ENCODE results near the gene ZBTB20.

ZBTB20 gene

DNA sequence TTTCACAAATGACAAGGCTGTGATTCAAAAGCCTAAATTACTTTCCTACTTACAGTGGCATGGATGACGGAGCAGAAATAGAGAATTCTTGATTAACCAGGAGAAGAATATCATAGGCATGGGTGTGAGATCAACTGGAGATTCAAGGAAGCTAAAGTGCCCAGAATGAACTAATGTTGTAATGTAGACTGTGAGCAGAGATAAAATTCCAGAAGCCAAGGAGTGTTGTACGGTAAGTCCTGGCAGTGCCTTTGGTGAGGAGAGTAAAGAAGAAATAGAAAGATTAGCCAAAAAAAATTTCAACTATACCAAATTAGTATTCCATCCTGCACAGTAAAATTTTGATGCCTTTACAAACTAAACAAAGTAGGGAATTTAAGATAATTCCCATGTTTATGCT, 75.9 kb downstream of the ZBTB20 start:
- no peak overlapping the region for H3K4me3 ChIP-seq (ENCODE audit: low read length)
- H3K79me2 ChIP-seq (ENCODE audit: low read length) = no peaks in the 10 kb centered on the region
- H3K4me2 ChIP-seq (ENCODE audit: low read length) = no peak overlapping the region
- H2AFZ ChIP-seq (ENCODE audit: low read depth, low read length) = no peak overlapping the region
- no peak overlapping the region for H3K27ac ChIP-seq (ENCODE audit: low read length)
- no peaks in the 10 kb centered on the region for H4K20me1 ChIP-seq (ENCODE audit: insufficient read depth, low read length)
- TF ChIP-seq EZH2phosphoT487 (IDR thresholded peaks at IDR 0.05; ENCODE audit: low read depth) = no peak
- TF ChIP-seq, protein P1, sequence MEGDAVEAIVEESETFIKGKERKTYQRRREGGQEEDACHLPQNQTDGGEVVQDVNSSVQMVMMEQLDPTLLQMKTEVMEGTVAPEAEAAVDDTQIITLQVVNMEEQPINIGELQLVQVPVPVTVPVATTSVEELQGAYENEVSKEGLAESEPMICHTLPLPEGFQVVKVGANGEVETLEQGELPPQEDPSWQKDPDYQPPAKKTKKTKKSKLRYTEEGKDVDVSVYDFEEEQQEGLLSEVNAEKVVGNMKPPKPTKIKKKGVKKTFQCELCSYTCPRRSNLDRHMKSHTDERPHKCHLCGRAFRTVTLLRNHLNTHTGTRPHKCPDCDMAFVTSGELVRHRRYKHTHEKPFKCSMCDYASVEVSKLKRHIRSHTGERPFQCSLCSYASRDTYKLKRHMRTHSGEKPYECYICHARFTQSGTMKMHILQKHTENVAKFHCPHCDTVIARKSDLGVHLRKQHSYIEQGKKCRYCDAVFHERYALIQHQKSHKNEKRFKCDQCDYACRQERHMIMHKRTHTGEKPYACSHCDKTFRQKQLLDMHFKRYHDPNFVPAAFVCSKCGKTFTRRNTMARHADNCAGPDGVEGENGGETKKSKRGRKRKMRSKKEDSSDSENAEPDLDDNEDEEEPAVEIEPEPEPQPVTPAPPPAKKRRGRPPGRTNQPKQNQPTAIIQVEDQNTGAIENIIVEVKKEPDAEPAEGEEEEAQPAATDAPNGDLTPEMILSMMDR (IDR thresholded peaks at IDR 0.05; ENCODE audit: low read depth, low read length) = no peak
- H3K36me3 ChIP-seq (replicated peaks; ENCODE audit: low read depth, low read length) = no peaks in the 10 kb centered on the region
- no peaks in the 10 kb centered on the region for H3K9me3 ChIP-seq (ENCODE audit: insufficient read depth, low read length)
- no peaks in the 10 kb centered on the region; the same call in 1 of the 2 replicates for H3K4me1 ChIP-seq (ENCODE audit: low read length)
- no peak overlapping the region for H3K9ac ChIP-seq (ENCODE audit: low read length)
- no peaks in the 10 kb centered on the region for H3K27me3 ChIP-seq (ENCODE audit: low read depth, low read length)

DNA sequence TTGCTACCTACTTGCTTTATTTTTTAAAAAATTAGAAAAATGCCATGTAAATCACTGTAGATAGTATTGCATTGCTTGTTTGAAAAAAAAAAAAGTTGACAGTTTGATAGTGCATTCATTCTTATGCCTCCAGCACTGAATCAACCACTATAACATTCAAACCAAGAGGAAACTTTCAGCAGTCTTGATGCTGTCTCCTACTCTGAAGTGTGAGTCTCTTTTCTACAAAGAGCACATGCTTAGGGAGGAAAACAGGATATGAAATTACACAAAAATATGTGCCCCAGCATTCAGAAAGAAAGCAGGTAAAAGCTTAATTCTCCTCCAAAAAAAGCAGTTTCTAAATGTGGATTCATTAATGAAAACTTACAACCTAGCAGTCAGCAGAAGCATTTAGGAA, 78.3 kb downstream of the ZBTB20 start:
- no peak overlapping the region for H2AFZ ChIP-seq (ENCODE audit: low read depth, low read length)
- H3K9me3 ChIP-seq (ENCODE audit: insufficient read depth, low read length) = no peaks in the 10 kb centered on the region
- no peaks in the 10 kb centered on the region for H3K79me2 ChIP-seq (ENCODE audit: low read length)
- no peaks in the 10 kb centered on the region for H3K27me3 ChIP-seq (ENCODE audit: low read depth, low read length)
- H3K4me1 ChIP-seq (ENCODE audit: low read length) = no peaks in the 10 kb centered on the region; the same call in 1 of the 2 replicates
- H3K4me2 ChIP-seq (ENCODE audit: low read length) = no peak overlapping the region
- no peak overlapping the region for H3K4me3 ChIP-seq (ENCODE audit: low read length)
- no peaks in the 10 kb centered on the region for H3K36me3 ChIP-seq (replicated peaks; ENCODE audit: low read depth, low read length)
- H3K9ac ChIP-seq (ENCODE audit: low read length) = no peak overlapping the region
- no peaks in the 10 kb centered on the region for H4K20me1 ChIP-seq (ENCODE audit: insufficient read depth, low read length)
- no peak overlapping the region for H3K27ac ChIP-seq (ENCODE audit: low read length)
- TF ChIP-seq EZH2phosphoT487 (IDR thresholded peaks at IDR 0.05; ENCODE audit: low read depth) = no peak
- TF ChIP-seq, protein P1 (IDR thresholded peaks at IDR 0.05; ENCODE audit: low read depth, low read length) = no peak

DNA sequence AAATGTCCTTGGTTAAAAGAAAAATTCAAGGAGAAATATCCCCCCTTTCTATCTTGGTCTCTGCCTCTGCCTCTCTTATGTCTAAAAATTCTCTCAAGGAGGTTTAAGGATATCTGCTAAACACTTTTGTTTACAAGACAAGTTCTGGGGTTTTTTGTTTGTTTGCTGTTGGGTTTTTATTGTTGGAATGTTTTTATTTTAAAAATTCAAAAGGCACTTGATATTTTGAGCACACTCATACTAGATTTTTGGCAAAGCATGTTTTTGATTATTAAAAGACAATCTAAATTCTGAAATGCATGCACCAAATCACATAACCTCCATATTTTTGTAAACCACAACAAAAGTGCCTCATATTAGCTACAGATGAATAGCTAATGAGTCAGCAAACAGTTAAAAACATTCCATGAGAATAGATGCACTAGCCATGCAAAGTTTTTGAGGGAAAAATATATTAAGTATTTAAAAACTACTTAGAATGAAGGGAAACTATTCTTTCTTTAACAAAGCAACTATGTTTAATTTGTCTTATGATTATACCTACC, 84.6 kb downstream of the ZBTB20 start:
- H3K27ac ChIP-seq (ENCODE audit: low read length) = no peak overlapping the region

DNA sequence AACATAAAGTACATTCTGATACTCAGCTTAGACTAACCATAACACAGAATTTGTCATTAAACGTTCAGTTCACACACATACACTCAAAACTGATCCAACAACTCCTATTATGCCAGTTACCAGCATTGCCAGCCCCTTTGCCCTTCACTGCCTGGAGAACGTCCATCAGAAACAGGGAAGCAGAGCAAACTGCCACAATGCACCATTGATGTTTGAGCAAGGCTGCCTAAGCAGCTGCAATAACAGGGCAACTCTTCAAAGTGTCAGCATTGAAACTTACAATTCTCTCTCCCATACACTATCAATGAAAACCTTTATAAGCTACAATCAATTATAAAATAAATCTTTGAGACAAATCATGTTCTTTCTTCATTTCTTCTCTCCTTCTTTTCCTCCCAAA, 85.1 kb downstream of the ZBTB20 start:
- Histone ChIP-seq H3K4me3 (ENCODE audit: low read length) (no peak overlapping the region), H4K20me1 (ENCODE audit: insufficient read depth, low read length) (no peaks in the 10 kb centered on the region), H3K4me1 (ENCODE audit: low read length) (no peaks in the 10 kb centered on the region), H3K27me3 (ENCODE audit: low read depth, low read length) (no peaks in the 10 kb centered on the region), H3K27ac (ENCODE audit: low read length) (no peak overlapping the region), H3K9ac (ENCODE audit: low read length) (no peak overlapping the region), H3K4me2 (ENCODE audit: low read length) (no peak overlapping the region), H3K36me3 (replicated peaks; ENCODE audit: low read depth, low read length) (no peaks in the 10 kb centered on the region), H2AFZ (ENCODE audit: low read depth, low read length) (no peak overlapping the region), H3K9me3 (ENCODE audit: insufficient read depth, low read length) (no peaks in the 10 kb centered on the region), H3K79me2 (ENCODE audit: low read length) (no peaks in the 10 kb centered on the region)
- TF ChIP-seq, protein P1 (IDR thresholded peaks at IDR 0.05; ENCODE audit: low read depth, low read length) = no peak
- no peak for TF ChIP-seq EZH2phosphoT487 (IDR thresholded peaks at IDR 0.05; ENCODE audit: low read depth)

More for the DNA sequence above, 84.6 kb downstream of the ZBTB20 start:
- Histone ChIP-seq H3K36me3 (replicated peaks; ENCODE audit: low read depth, low read length) (no peaks in the 10 kb centered on the region), H3K79me2 (ENCODE audit: low read length) (no peaks in the 10 kb centered on the region), H3K27me3 (ENCODE audit: low read depth, low read length) (no peaks in the 10 kb centered on the region), H3K4me2 (ENCODE audit: low read length) (no peak overlapping the region), H4K20me1 (ENCODE audit: insufficient read depth, low read length) (no peaks in the 10 kb centered on the region), H3K9me3 (ENCODE audit: insufficient read depth, low read length) (no peaks in the 10 kb centered on the region), H3K4me3 (ENCODE audit: low read length) (no peak overlapping the region), H3K9ac (ENCODE audit: low read length) (no peak overlapping the region), H3K4me1 (ENCODE audit: low read length) (no peaks in the 10 kb centered on the region), H2AFZ (ENCODE audit: low read depth, low read length) (no peak overlapping the region)
- TF ChIP-seq, protein P1 (IDR thresholded peaks at IDR 0.05; ENCODE audit: low read depth, low read length) = no peak
- no peak for TF ChIP-seq EZH2phosphoT487 (IDR thresholded peaks at IDR 0.05; ENCODE audit: low read depth)

Data from OCI-LY3 (cell line).